HUES64 (cell line): ENCODE data around the gene ARHGAP15.
A peak's percentile ranks its signal among the peaks of the same experiment; 100 is the strongest.

Experiments
- H3K27ac ChIP-seq: 2 replicates; pipeline ENCODE4 v1.7.0; 2013; ENCODE audit warnings: low read depth, low read length, inconsistent platforms
- H3K27me3 ChIP-seq: 2 replicates; pipeline ENCODE4 v1.6.1; 2013; ENCODE audit warnings: mild to moderate bottlenecking, low read length; ENCODE audit not compliant: insufficient read depth
- H3K36me3 ChIP-seq: 2 replicates; pipeline ENCODE4 v1.6.1; 2013; ENCODE audit warnings: mild to moderate bottlenecking, low read length; ENCODE audit not compliant: insufficient read depth
- H3K4me1 ChIP-seq: 2 replicates; pipeline ENCODE4 v1.6.1; 2013; ENCODE audit warnings: mild to moderate bottlenecking, low read length, moderate library complexity; ENCODE audit not compliant: insufficient read depth
- H3K4me3 ChIP-seq: 2 replicates; pipeline ENCODE4 v1.5.1; 2013; ENCODE audit warnings: mild to moderate bottlenecking, low read length, moderate library complexity
- H3K9ac ChIP-seq: 2 replicates; pipeline ENCODE4 v1.6.1; 2013; ENCODE audit warnings: mild to moderate bottlenecking, low read depth, low read length
- H3K9me3 ChIP-seq: 2 replicates; pipeline ENCODE4 v1.6.1; 2013; ENCODE audit warnings: low read depth, low read length; ENCODE audit not compliant: insufficient read depth
- WGBS: fragments of 150-250, 120-280 bp; methylation state at CpG from one replicate; pipeline ENCODE4 v1.1.7; 2013; ENCODE audit warnings: missing lambda C conversion rate; 5-methylcytosine and 5-hydroxymethylcytosine counted together

ARHGAP15 gene

GRCh38 chr2:143229411-143229810 lies 100.2 kb downstream of the ARHGAP15 start:
- Histone ChIP-seq H3K36me3 (no peaks in the 10 kb centered on the region), H3K4me1 (peaks cover 28% of the 10 kb centered on the region), H3K4me3 (no peak overlapping the region), H3K9me3 (peaks cover 7% of the 10 kb centered on the region; the same call in 1 of the 2 replicates), H3K27ac (peak overlapping the region; percentile 84; the same call in 1 of the 2 replicates), H3K9ac (no peak overlapping the region; the same call in 1 of the 2 replicates), H3K27me3 (no peaks in the 10 kb centered on the region)
- WGBS: 55% methylated on average over 5 of the region's 5 CpGs

- Histone ChIP-seq H3K27ac (peak overlapping the region; percentile 84; the same call in 1 of the 2 replicates), H3K4me3 (no peak overlapping the region), H3K27me3 (no peaks in the 10 kb centered on the region), H3K9ac (no peak overlapping the region; the same call in 1 of the 2 replicates), H3K36me3 (no peaks in the 10 kb centered on the region), H3K9me3 (peaks cover 7% of the 10 kb centered on the region; the same call in 1 of the 2 replicates), H3K4me1 (peaks cover 28% of the 10 kb centered on the region)
- WGBS: 0% methylated on average over 1 of the region's 2 CpGs
These were observed 100.7 kb downstream of the ARHGAP15 start for GRCh38 chr2:143229952-143230351.

GRCh38 chr2:143230506-143231253 lies 101.5 kb downstream of the ARHGAP15 start:
- H3K4me1 ChIP-seq: peaks cover 28% of the 10 kb centered on the region
- H3K27ac ChIP-seq: peak overlapping the region; percentile 79
- H3K4me3 ChIP-seq: no peak overlapping the region
- WGBS: 71% methylated on average over 3 of the region's 3 CpGs
- no peaks in the 10 kb centered on the region for H3K27me3 ChIP-seq
- H3K9me3 ChIP-seq: peaks cover 7% of the 10 kb centered on the region; the same call in 1 of the 2 replicates
- no peaks in the 10 kb centered on the region for H3K36me3 ChIP-seq
- no peak overlapping the region for H3K9ac ChIP-seq

- Histone ChIP-seq H3K36me3 (no peaks in the 10 kb centered on the region), H3K9me3 (peaks cover 7% of the 10 kb centered on the region; the same call in 1 of the 2 replicates), H3K27ac (no peak overlapping the region), H3K27me3 (no peaks in the 10 kb centered on the region), H3K9ac (no peak overlapping the region), H3K4me3 (no peak overlapping the region), H3K4me1 (peaks cover 28% of the 10 kb centered on the region)
- WGBS: 91% methylated on average over 1 of the region's 1 CpG
These were observed 102.0 kb downstream of the ARHGAP15 start for GRCh38 chr2:143231254-143231645.

- Histone ChIP-seq H3K27ac (no peak overlapping the region), H3K9me3 (peaks cover 7% of the 10 kb centered on the region; the same call in 1 of the 2 replicates), H3K4me1 (peaks cover 17% of the 10 kb centered on the region), H3K4me3 (no peak overlapping the region), H3K9ac (no peak overlapping the region), H3K27me3 (no peaks in the 10 kb centered on the region), H3K36me3 (no peaks in the 10 kb centered on the region)
- WGBS: 94% methylated on average over 8 of the region's 8 CpGs
These were observed 108.0 kb downstream of the ARHGAP15 start for GRCh38 chr2:143237146-143237777.

- Histone ChIP-seq H3K4me1 (peaks cover 17% of the 10 kb centered on the region), H3K4me3 (no peak overlapping the region), H3K9me3 (no peaks in the 10 kb centered on the region), H3K9ac (no peak overlapping the region), H3K27me3 (no peaks in the 10 kb centered on the region), H3K27ac (peak overlapping the region; percentile 14; the same call in 1 of the 2 replicates), H3K36me3 (no peaks in the 10 kb centered on the region)
- 60% methylated on average over 6 of the region's 7 CpGs for WGBS
These were observed 112.3 kb downstream of the ARHGAP15 start for GRCh38 chr2:143241403-143242088.

GRCh38 chr2:143246246-143246645 lies 117.0 kb downstream of the ARHGAP15 start:
- WGBS: 89% methylated on average over 2 of the region's 2 CpGs
- Histone ChIP-seq H3K4me3 (no peak overlapping the region), H3K36me3 (no peaks in the 10 kb centered on the region), H3K27me3 (no peaks in the 10 kb centered on the region), H3K9me3 (no peaks in the 10 kb centered on the region), H3K27ac (no peak overlapping the region), H3K9ac (no peak overlapping the region), H3K4me1 (peaks cover 9% of the 10 kb centered on the region)

GRCh38 chr2:143246815-143247744 lies 117.9 kb downstream of the ARHGAP15 start:
- Histone ChIP-seq H3K27me3 (no peaks in the 10 kb centered on the region), H3K9ac (no peak overlapping the region), H3K9me3 (no peaks in the 10 kb centered on the region), H3K36me3 (no peaks in the 10 kb centered on the region), H3K4me3 (no peak overlapping the region), H3K27ac (no peak overlapping the region), H3K4me1 (peaks cover 2% of the 10 kb centered on the region; the same call in 1 of the 2 replicates)
- WGBS: 94% methylated on average over 10 of the region's 10 CpGs

- 96% methylated on average over 3 of the region's 5 CpGs for WGBS
- Histone ChIP-seq H3K36me3 (no peaks in the 10 kb centered on the region), H3K9ac (no peak overlapping the region), H3K27ac (no peak overlapping the region), H3K27me3 (no peaks in the 10 kb centered on the region), H3K4me3 (no peak overlapping the region), H3K4me1 (no peaks in the 10 kb centered on the region), H3K9me3 (no peaks in the 10 kb centered on the region)
These were observed 119.4 kb downstream of the ARHGAP15 start for GRCh38 chr2:143248631-143249030.

- H3K36me3 ChIP-seq: no peaks in the 10 kb centered on the region
- H3K4me3 ChIP-seq: no peak overlapping the region
- no peaks in the 10 kb centered on the region for H3K4me1 ChIP-seq
- no peaks in the 10 kb centered on the region for H3K9me3 ChIP-seq
- no peak overlapping the region for H3K27ac ChIP-seq
- H3K9ac ChIP-seq: no peak overlapping the region
- WGBS: 93% methylated on average over 2 of the region's 2 CpGs
- no peaks in the 10 kb centered on the region for H3K27me3 ChIP-seq
These were observed 122.5 kb downstream of the ARHGAP15 start for GRCh38 chr2:143251681-143252080.
